Medulla oblongata (tissue), 1 donor: ENCODE measurements around the gene AGRP.
"Not testable (repeated sequence)": the region's sequence is repeated elsewhere in the genome, so short reads cannot be mapped to it uniquely, and the experiment has no call there.

Experiments used
- DNase-seq: peaks from one replicate; pipeline ENCODE4 v3.0.0-alpha.2; 2015; ENCODE audit errors: extremely low spot score

Gene AGRP

DNA sequence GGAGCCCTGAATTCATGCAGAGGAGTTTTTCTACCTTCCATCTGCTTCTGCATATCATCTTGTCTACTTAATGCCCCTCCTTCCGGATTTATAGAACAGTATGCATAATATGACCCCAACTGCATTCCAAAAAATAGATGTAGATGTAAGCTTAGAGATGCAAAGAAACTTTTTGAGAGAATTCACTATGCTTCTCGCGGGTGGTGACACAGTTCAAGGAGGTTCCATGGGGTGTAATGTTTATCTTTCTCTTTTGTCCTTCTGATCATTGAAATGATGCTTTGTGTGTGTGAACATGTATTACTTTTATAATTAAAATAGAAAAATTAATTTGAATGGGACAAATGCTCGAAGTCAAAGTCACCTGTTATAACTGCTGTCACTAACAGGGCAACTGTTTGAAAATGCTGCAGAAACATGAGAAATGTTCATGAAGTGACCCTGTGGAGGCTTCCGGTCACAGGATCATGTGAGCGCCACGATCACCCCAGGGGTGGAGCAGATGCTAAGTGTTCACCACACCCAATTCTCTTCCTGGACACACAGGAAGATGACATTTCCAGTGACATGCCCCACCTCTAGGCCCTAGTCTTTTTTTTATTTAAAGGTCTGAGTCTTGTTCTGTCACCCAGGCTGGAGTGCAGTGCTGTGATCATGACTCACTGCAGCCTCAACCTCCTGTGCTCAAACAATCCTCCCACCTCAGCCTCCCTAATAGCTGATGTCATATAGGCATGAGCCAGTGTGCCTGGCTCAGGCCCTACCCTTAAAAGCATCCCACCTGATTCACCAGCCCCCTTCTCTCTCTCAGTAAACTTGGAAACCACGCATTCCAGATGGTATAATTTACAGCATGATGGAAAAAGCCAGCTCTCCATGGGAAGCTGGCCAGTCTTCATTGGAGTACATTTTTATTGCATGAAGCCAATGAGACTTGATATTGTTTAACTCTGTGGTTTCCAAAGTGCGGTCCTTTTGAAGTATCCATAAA, 21.0 kb upstream of the AGRP start:
- no peak for DNase-seq

DNA sequence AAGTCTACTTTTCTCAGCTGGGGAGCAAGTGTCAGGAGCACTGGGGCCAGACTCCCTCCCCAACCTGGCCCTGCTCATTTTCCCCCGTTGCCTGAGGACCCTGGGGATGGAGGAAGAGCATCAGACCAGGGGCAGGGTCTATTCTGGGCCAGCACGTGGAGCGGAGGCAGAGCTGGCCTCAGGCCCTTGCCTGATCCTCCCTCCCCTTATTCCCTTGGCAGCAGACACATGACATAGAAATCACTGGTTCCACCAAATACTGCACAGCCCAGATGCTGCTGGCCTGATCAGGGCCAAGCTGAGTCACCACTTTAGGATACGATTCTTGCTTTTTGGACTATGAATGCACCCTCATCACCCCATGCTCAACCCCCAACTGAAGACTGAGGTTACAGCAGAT, 15.8 kb upstream of the AGRP start:
- no peak for DNase-seq

DNA sequence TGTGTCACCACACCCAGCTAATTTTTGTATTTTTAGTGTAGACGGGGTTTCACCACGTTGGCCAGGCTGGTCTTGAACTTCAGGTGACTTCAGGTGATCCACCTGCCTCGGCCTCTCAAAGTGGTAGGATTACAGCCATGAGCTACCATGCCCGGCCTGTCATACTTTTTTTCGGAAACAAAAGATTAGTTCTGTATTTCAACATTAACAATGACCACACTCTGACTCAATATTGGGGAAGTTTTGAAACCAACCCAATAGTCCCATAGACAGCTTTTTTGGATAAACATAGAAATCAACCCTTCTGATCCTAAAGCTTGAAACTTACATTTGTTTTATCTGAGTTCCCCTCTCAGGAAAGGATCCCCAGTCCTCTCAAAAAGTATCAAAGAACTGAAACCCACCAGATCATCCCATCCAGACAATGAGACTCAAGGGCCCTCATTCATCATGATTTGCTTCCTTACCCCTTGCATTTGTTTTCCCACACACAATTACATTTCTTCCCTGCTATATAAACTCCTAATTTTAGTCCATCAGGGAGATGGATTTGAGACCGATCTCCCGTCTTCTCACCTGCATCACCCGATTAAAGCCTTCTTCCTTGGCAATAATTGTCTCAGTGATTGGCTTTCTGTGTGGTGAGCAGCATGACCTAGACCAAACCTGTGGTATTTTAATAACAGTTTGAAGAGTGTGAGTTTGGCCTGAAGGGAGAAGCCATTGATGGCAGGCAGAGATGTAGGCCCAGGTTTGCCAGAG, 7.2 kb upstream of the AGRP start:
- peak; percentile 31 for DNase-seq

DNA sequence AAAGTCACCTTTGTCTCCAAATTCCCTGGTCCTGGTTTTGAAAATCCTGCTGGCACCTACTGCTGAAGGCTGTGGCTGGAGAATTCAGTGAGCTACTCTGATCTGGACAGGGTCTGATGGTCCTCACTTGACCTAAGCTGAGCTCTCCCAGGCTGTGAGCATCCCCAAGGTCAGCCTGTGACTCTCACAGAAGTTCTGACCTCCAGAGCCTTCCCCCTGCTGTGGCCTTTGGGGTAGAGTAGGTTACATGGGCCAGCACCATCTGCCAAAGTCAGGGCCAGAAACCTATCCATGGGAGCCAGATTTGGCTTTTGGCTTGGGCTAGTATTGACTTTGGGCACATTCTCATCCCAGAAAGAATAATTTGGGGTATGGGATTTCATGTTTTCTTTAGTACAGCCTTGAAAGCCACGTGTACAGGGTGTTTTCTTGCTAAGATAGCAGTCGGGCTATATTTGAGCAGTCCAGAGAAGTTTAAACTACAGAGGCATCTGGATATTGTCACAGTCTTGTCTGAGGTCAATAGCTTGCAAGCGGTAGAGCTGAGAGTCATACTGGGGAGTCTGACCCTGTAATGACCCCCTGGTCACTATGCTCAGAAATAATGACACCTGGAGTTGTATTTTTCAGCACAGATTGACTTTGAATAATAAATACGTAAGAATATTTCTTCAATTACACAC, 6.2 kb upstream of the AGRP start:
- DNase-seq, result no peak

DNA sequence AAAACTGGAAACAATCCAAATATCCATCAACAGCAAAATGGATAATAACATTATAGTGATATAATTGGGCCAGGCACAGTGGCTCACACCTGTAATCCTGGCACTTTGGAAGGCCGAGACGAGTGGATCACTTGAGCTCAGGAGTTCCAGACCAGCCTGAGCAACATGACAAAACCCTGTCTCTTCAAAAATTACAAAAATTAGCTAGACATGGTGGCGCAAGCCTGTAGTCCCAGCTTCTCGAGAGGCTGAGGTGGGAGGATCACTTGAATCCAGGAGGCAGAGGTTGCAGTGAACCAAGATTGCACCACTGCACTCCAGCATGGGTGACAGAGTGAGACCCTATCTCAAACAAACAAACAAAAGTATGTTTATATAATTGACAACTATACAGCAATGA, 4.2 kb upstream of the AGRP start:
- not testable (repeated sequence) for DNase-seq

DNA sequence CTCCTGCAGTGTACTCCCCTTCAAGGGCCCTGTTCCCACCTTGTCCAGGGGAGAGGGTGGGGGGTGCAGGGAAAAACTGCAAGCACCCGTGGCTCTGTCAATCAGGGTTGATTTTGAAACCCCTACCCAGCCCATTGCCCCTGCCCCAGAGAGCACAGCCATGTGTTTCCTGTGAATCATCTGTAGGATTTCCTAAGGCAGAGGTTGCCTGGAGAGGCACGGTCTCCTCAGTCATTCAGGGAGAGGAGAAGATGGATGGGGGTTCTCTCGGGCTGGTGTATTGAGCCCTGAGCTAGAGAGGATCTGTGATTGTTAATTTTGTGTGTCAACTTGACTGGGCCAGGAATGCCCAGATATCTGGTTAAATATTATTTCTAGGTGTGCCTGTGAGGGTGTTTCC, 3.5 kb upstream of the AGRP start:
- DNase-seq, result no peak

DNA sequence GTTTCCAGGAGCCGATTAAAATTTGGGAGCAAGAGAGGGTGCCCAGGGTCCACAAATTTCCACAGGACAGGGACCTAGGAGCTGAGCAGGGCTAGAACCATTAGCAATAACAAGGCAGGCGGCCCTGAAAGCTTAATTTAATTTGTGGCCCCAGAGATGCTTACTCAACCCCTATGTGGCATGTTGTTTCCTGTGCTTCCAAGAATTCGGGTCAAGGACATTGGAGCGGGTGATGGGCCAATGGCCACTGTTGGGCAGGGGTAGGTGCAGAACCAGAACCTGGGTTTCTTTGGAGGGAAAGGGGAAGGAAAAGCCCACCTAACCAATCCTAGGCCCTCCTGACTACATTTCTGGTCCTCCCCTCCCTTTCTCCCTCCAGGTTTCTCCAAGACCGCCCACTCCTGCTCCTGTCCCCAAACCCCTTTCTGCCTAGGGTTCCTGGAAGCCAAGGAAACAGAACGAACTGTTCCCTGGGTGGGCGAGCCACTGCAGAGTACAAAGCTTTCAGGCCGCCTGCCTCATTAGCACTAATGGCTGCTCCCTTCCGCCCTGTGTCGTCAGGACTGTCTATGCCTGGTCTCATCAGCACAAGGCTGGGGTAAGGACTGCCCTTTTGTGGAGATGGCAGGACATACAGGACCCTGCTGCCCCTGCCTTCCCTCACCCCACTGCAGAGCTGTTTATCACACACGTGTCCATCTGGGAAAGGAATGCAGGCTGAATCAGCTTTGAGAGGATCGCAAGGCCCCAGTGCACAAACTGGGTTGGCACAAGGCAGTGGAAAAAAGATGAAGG, 581 bp upstream of the AGRP start:
- no peak for DNase-seq

DNA sequence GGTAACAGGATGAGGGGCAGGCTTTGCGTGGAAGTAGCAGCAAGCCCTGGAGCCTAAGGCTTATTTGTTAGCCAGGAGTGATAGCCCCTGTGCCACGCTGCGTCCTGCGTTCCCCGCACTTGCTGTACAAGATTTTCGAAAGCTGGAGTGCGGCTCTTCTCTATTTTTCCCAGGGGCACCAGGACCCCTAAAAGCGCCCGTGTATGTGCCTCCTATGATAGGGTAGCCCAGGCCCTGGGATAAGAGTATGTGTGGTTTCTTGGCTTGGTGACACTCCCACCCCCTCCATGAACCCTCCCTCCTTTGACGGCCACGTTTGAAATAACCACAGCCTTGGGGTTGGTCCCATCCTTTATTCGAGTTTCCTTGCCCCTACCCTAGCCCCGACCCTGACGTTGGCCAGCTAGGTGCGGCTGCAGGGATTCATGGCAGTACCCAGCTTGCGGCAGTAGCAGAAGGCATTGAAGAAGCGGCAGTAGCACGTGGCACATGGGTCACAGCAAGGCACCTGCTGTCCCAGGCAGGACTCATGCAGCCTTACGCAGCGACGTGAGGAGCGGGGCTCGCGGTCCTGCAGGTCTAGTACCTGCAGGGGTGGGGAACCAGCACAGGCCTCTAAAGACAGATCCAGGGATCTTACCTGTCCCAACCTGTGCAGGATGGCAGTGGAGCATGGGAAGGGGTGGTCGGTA, 968 bp downstream of the AGRP start:
- no peak for DNase-seq

DNA sequence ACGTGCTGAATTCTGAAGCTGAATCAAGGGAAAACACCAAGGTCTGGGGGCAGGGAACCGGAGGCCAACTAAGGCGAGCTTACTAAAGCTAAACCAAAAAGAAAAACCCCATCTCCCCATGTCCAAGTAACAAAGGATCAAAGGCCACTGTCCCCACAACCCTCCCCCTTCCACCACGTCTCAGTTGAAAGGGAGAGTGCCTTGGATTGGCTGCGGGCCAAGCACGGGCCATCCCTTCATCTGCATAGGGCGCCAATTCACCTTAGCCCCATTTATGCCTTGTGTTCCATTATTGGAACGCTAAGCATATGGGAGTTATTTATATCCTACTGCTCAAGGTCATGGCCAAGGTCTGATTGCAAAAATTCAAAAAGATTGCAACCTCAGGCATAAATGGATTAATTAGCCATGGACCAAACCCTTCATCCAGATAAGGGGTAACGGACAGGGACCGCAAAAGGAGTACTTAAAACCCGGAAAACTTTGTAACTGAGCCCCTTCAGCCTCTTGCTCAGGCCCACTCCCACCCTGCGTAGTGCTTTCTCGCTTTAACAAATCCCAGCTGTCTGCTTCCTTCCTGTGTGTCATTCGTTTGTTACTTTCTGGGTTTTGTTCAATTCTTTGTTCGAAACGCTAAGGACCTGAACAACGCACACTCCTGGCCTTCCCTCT, 1.6 kb downstream of the AGRP start:
- peak; percentile 21 for DNase-seq

DNA sequence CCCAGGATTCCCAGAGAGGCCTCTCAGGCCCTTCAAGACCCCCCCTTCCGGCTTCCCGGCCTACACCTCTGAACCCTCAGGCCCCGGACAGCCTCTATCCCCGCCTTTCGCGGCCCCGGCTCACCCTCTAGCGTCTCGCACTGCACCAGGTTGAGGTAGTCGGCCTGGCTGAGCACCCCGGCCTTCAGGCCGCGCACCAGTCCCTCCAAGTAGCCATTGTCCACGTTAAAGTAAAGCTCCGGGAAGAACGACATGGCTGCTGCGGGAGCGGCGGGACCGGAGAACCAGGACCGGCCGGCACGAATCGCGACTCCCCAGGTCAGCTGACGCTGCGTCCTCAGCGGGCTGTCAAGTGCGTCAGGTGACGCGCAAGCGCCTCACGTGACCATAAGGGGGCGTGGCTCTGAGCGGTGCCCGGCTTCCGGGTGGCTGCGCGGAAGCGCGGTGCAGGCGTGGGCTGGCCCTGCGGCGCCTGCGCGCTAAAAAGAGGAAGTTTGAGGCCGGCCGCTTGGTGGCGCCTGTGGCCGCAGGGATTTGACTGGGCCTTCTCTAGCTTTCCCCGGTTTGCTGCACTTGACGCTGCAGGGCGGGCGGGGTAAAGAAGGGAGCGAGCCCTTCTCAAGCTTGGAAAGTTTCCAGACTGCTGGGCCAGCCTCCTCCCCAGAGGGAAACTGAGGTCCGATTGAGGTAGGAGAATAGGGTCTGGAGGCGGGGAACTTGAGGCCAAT, 2.4 kb downstream of the AGRP start, which contains the start of gene ATP6V0D1:
TSS of gene ATP6V0D1 (minus strand) at position 325 of the 728 bp plus-strand sequence. CDS start at position 254, 71 bp downstream.
- DNase-seq, result peak; percentile 98

DNA sequence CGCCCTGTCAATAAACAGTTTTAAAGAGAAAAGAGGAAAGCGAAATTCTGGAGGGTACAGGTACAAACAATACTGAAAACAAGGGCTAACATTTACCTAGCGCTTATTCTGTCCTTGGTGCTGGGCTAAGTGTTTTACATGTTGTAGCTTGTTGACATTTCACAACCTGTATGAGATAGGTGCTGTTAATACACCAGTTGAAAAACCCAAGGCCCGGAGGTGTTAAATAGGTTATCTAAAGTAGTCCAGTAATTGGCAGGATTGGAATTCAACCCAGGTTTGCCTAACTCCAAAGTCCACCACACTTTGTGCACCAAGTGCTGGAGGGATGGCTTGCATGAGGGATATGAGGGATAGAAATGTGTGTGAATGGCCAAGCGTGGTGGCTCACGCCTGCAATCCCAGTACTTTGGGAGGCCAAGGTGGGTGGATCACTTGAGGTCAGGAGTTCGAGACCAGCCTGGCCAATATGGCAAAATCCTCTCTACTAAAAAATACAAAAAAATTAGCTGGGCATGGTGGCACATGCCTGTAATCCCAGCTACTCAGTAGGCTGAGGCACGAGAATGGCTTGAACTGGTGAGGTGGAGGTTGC, 5.3 kb downstream of the AGRP start:
- DNase-seq, result no peak

DNA sequence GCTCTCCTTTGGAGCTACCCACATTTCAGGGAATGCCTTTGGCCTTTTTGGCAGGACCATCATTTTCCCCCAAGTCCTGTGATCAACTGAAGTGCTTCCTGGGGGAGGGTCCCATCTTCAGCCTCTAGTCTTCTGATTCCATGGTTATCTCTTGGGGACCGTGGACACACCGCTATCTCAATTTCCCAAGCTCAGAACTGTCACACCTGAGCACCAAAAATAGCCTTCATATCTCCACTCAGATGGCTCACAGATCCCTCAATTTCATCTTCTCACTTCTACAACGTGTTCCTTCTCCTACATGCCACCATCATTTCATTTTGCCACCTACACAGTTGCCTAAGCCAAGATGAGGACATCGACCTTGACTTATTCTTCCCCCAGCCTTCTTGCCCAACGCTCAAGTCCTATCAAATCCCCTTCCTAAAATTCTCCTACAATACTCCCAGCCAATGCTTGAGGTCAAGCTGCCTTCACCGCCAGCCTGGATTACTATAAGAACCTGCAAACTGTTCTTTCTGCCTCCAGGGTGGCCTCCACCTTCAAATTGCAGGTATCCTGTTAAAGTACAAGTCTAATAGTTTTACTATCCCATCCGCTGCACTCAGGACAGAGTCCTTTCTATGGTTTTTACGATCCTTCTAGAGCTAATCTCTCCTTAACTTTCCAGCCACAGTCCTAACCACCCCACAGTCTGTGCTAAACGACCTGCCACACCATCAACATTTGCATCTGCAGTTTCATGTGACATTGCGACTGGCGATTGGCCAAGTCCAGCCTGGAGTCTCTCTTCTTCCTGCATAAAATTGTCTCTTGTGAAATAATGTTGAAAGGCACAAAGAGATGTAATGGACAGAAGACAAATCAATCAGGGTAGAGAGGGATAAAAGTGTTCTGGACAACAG, 8.5 kb downstream of the AGRP start:
- no peak for DNase-seq

DNA sequence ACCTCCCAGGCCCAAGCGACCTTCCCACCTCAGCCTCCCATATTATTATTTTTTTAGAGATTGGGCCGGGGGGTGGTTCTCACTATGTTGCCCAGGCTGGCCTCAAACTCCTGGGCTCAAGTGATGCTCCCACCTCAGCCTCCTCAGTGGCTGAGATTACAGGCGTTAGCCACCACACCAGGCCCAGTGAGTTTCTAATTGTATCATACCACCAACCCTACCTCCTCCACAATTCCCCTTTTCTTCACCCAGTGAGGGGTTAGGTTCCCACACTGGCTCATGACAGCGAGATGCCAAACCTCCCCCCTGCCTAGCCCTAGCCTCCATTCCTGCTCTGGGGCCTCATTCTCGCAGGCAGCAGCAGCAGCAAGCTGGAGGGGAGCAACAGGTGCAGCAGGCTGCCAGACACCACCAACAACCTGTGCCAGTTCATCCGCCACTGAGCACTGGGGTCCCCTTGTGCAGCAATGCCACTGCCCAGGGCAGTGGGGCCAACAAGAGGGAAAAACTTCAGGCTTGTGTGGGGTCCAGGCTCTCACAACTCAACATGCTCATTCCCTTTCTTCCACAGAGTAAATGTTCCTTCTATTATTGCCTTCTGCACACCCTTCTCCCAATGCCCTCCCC, 11.5 kb downstream of the AGRP start:
- no peak for DNase-seq

DNA sequence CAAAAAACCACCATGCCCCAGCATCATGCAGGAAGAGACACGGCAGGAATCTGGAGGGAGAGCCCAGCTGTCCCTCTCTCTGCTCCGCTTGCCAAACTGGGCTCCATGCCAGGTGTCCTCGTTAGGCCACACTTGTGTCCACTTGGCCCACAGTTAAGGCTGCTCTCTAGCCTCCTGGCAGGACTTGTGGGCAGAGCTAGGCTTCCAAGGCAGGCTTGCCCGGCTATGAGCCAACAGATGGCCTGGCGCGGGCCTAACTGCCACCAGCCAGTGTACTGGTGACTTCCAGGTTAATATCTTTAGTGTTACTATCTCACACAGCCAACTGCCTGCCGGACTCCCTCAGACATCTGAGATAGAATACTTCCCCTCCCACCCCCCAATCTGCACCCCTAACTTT, 13.0 kb downstream of the AGRP start:
- DNase-seq, result peak; percentile 97

DNA sequence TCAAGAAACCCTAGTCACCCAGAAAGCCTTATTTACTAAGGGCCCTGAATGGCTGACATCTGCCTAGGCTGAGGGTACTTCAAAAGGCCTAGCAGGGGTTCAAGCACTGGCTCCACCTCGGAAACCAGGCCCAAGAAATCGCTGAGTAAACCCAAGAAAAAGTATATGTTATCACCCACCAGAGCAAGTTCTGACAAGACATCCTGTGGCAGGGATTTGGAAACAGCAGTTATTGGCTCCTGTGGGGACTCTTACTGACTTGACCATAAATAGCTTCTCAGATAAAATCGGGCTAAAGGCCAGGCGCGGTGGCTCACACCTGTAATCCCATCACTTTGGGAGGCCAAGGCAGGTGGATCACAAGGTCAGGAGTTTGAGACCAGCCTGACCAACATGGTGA, 14.6 kb downstream of the AGRP start:
- no peak for DNase-seq

DNA sequence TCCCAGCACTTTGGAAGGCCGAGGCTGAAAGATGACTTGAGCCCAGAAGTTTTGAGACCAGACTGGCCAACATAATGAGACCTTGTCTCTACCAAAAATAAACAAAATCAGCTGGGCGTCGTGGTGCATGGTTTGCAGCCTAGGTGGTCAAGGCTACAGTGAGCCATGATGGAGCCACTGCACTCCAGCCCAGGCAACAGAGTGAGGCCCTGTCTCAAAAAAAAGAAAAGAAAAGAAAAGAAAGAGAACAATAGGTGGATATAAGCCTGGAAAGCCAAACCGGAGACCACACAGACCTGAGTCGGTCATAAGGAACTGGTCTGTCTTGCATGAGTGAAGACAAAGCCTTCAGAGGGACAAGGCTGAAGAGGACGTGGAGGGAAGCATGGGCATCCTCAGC, 16.8 kb downstream of the AGRP start:
- DNase-seq, result no peak

DNA sequence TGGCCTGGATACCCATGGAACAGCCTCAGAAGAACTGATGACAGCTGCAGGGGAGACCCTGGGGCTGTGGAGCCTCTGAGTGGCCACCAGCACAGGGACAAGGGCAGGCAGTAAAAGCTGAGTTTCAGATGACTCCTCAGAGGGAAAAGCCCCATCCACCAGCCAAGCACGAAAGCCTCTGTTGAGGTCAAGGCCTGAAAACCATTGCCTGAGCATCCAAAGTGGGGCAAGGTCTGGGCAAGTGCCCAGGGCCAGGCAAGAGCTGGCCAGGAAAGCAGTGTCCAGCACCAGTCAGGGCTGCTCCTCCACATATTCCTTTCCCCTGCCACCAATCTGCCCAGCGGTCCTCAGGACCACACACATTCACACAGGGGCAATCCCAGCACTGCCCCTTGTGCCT, 18.8 kb downstream of the AGRP start:
- DNase-seq, result peak; percentile 72

DNA sequence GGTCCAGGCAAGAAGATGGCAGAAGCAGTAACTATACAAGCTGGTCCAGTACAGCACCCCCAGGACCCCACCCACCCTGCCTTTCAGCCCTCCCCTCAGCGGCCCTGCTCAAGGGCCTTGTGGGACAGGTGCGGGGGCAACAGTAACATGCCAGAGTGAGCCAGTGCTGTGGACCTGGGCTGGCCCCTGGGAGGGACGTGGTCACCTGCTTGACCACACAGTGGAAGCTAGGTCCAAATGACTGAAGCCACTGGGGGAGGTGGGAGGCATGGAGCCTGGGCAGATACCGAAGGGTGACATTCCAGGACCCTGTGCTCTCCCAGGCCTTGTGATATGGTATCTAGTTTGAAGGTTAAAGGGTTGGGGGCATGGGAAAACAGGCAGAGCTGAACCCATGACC, 19.7 kb downstream of the AGRP start:
- DNase-seq, result no peak
